ENCODE data around the gene LGALSL.

- TF ChIP-seq CTCF (IDR thresholded peaks at IDR 0.05 in 2 of 3, conservative IDR thresholded peaks at IDR 0.05 in 1 of 3; ENCODE audit: borderline replicate concordance in 1 of 3, insufficient read depth in 1 of 3, low read depth in 2 of 3, low read length in 2 of 3) (no peak), SP1 (IDR thresholded peaks at IDR 0.05; ENCODE audit: low read depth) (no peak), ZNF274 (IDR thresholded peaks at IDR 0.05; ENCODE audit: low read depth, low read length) (no peak), REST (IDR thresholded peaks at IDR 0.05; ENCODE audit: low read depth) (no peak), EZH2phosphoT487 (IDR thresholded peaks at IDR 0.05; ENCODE audit: borderline replicate concordance) (no peak), POLR2A (IDR thresholded peaks at IDR 0.05; ENCODE audit: borderline replicate concordance, extremely low read depth, insufficient read depth, insufficient read length) (no peak), ATF3 (IDR thresholded peaks at IDR 0.05) (no peak), ZFX (IDR thresholded peaks at IDR 0.05) (no peak)
Measured at GRCh38 chr2:64506686-64507085, 52.7 kb downstream of the LGALSL start.

Measured in HCT116 (cell line).